ENCODE results near the gene SYNGR3.

Gene SYNGR3

GRCh38 chr16:1997494-1998359, 8.0 kb downstream of the SYNGR3 start:
- ChIA-PET POLR2A (interaction anchor here (0.6 to 0.8 kb wide), 2 partner anchors 14 to 158 kb away, joined by 4 to 5 read pairs; partner anchors contain the start of gene TRAF7), CTCF (interaction anchor here (2.3 kb wide), 2 partner anchors 16 to 143 kb away, joined by 5 to 10 read pairs; partner anchors contain the start of gene NOXO1)
- no peak for DNase-seq (ENCODE audit: extremely low spot score)

DNA sequence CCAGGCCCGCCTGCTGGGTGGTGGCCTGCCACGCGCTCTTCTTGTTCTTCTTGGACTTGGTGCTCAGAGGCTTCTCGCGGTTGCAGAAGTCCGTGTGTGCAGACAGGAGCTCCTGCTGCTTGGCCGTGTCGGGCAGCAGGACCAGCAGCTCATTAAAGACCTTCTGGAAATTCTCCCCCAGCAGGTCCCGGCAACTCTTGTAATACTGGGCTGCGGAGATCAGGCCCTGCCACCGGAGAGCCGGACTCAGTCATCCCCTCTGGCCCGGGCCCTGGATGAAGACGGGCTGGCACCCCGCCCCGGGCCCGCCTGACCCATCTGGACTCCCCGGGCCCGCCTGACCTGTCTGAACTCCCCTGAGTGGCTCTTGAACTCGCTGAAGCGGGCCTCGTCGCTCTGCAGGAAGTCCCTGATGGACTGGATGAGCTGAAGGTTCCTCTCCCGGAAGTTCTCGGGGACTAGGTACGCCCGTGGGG, 8.6 kb downstream of the SYNGR3 start:
- no peak for DNase-seq (ENCODE audit: extremely low spot score)
- ChIA-PET POLR2A (interaction anchor here (0.6 kb wide), 1 partner anchor 13 kb away, joined by 5 read pairs; no protein-coding TSS in a partner anchor), CTCF (interaction anchor here (2.3 kb wide), 1 partner anchor 142 kb away, joined by 10 read pairs; no protein-coding TSS in a partner anchor)
- no peak for TF ChIP-seq CTCF (IDR thresholded peaks at IDR 0.05; ENCODE audit: control extremely low read depth, extremely low read depth, low read depth, missing control alignments)

More at GRCh38 chr16:1997494-1998359, 8.0 kb downstream of the SYNGR3 start:
- TF ChIP-seq CTCF (IDR thresholded peaks at IDR 0.05; ENCODE audit: control extremely low read depth, extremely low read depth, low read depth, missing control alignments): no peak

- POLR2A ChIA-PET: interaction anchor here (0.6 to 3.2 kb wide), 2 partner anchors 12 to 156 kb away, joined by 5 to 8 read pairs; partner anchors contain the start of gene TRAF7
- TF ChIP-seq CTCF (IDR thresholded peaks at IDR 0.05; ENCODE audit: control extremely low read depth, extremely low read depth, low read depth, missing control alignments): no peak
- no peak for DNase-seq (ENCODE audit: extremely low spot score)
- CTCF ChIA-PET: interaction anchor here (2.3 kb wide), 1 partner anchor 142 kb away, joined by 10 read pairs; no protein-coding TSS in a partner anchor
Observed at GRCh38 chr16:1998852-1999801, 9.4 kb downstream of the SYNGR3 start.

DNA sequence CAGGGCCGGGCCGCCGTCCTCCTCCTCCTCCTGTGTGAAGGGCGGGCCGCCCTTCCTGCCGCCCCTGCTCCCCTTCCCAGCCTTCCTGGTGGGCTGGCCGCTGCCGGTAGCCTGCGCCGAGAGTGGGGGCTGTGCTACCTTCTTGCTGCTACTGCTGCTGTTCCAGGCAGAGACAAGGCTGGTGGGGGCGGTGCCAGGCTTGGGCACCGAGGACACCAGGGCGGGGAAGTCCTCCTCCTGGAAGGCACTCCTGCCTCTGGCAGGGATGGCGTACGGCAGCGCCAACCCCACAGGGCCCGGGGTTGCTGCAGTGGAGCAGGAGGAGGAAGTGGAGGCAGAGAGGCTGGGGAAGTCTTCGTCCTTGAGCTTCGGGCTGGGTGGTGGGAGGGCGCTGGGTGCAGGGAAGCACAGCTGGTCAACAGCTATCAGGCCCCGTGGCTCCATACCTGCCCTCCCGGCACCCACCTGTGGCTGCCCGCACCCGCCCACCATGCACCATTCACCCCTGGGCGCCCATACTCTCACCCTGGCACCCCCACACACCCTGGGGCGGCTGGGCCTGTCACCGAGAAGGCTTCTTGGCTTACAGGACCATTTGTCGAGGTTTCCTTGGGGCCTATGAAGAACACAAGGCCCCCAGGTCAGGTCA, 10.2 kb downstream of the SYNGR3 start:
- DNase-seq (ENCODE audit: extremely low spot score): no peak
- CTCF ChIA-PET: interaction anchor here (6.2 kb wide), 1 partner anchor 7 kb away, joined by 63 read pairs; the partner anchor contains the start of gene SYNGR3
- TF ChIP-seq CTCF (IDR thresholded peaks at IDR 0.05; ENCODE audit: control extremely low read depth, extremely low read depth, low read depth, missing control alignments): no peak
- POLR2A ChIA-PET: interaction anchor here (3.2 kb wide), 1 partner anchor 155 kb away, joined by 8 read pairs; the partner anchor contains the start of gene TRAF7

GRCh38 chr16:2001035-2001434, 11.3 kb downstream of the SYNGR3 start:
- CTCF ChIA-PET: interaction anchor here (1.3 to 6.2 kb wide), 3 partner anchors 8 to 140 kb away, joined by 3 to 63 read pairs (median 55); partner anchors contain the start of gene SYNGR3
- no peak for TF ChIP-seq CTCF (IDR thresholded peaks at IDR 0.05; ENCODE audit: control extremely low read depth, extremely low read depth, low read depth, missing control alignments)
- DNase-seq (ENCODE audit: extremely low spot score): no peak
- POLR2A ChIA-PET: interaction anchor here (3.2 kb wide), 1 partner anchor 154 kb away, joined by 8 read pairs; the partner anchor contains the start of gene TRAF7
